GM19240 (cell line): ENCODE measurements around the gene ATP1A2.
"Not testable (repeated sequence)": the region's sequence is repeated elsewhere in the genome, so short reads cannot be mapped to it uniquely, and the experiment has no call there.

Experiments
- DNase-seq: peaks from one replicate; pipeline ENCODE4 v3.0.0; 2011; ENCODE audit warnings: low spot score; ENCODE audit not compliant: insufficient read length

The ATP1A2 gene

GRCh38 chr1:160099716-160100375 lies 15.7 kb upstream of the ATP1A2 start:
- no peak for DNase-seq

- DNase-seq, result peak; percentile 84
Measured at GRCh38 chr1:160101037-160101716, 14.4 kb upstream of the ATP1A2 start.

GRCh38 chr1:160101717-160102522 lies 13.6 kb upstream of the ATP1A2 start:
- no peak for DNase-seq

- no peak for DNase-seq
Measured at GRCh38 chr1:160103658-160104408, 11.7 kb upstream of the ATP1A2 start.

GRCh38 chr1:160104486-160104885 lies 11.1 kb upstream of the ATP1A2 start:
- no peak for DNase-seq

GRCh38 chr1:160105155-160105554 lies 10.4 kb upstream of the ATP1A2 start:
- no peak for DNase-seq

GRCh38 chr1:160107512-160107911 lies 8.0 kb upstream of the ATP1A2 start:
- DNase-seq, result no peak

- DNase-seq, result no peak
Measured at GRCh38 chr1:160108888-160109662, 6.5 kb upstream of the ATP1A2 start.

- no peak for DNase-seq
Measured at GRCh38 chr1:160109686-160110085, 5.9 kb upstream of the ATP1A2 start.

GRCh38 chr1:160111462-160111861 lies 4.1 kb upstream of the ATP1A2 start:
- not testable (repeated sequence) for DNase-seq

GRCh38 chr1:160112357-160112756 lies 3.2 kb upstream of the ATP1A2 start:
- no peak for DNase-seq

GRCh38 chr1:160113407-160113806 lies 2.2 kb upstream of the ATP1A2 start:
- no peak for DNase-seq

- no peak for DNase-seq
Measured at GRCh38 chr1:160114085-160114484, 1.5 kb upstream of the ATP1A2 start.

- DNase-seq, result no peak
Measured at GRCh38 chr1:160116283-160117147, 956 bp downstream of the ATP1A2 start.

- DNase-seq, result no peak
Measured at GRCh38 chr1:160117300-160117699, 1.7 kb downstream of the ATP1A2 start.

- DNase-seq, result no peak
Measured at GRCh38 chr1:160117709-160118183, 2.2 kb downstream of the ATP1A2 start.

- DNase-seq, result no peak
Measured at GRCh38 chr1:160118928-160119327, 3.4 kb downstream of the ATP1A2 start.

- DNase-seq, result no peak
Measured at GRCh38 chr1:160120797-160121196, 5.2 kb downstream of the ATP1A2 start.

- no peak for DNase-seq
Measured at GRCh38 chr1:160121388-160121787, 5.8 kb downstream of the ATP1A2 start.
